DND-41 (cell line): ENCODE data around the gene RAMACL.

ENCODE experiments used
- EZH2 ChIP-seq: IDR thresholded peaks from 3 replicates; pipeline ENCODE4 v1.6.1; 2012; ENCODE audit warnings: borderline replicate concordance, low read depth, mild to moderate bottlenecking, moderate library complexity, low read length, inconsistent platforms; ENCODE audit not compliant: severe bottlenecking
- TF ChIP-seq, protein P1 (sequence below): IDR thresholded peaks from 2 replicates; pipeline ENCODE4 v1.5.1; 2012; ENCODE audit warnings: borderline replicate concordance, low read length, moderate library complexity, mild to moderate bottlenecking; ENCODE audit not compliant: poor library complexity, severe bottlenecking; ENCODE audit errors: extremely low read depth

DNA sequence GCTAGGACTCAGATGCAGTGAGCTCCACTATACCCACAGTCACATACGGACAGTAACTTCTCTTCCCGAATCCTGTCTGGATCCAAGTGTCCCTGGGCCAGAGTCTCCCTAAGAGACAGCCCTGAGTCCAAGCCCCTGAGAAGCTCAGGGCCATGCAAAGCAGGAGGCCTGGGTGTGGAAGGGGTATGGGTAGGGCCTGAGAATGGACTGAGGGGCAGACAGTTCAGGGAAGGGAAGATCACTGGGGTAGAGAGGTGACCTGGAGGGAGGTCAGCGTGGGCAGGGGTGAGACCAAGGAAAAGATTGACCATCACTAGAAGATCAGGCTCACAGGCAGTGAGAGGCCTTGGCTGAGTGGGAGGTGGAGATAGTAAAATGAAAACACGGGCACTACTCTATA lies 31.8 kb upstream of the RAMACL start:
- TF ChIP-seq, protein P1, sequence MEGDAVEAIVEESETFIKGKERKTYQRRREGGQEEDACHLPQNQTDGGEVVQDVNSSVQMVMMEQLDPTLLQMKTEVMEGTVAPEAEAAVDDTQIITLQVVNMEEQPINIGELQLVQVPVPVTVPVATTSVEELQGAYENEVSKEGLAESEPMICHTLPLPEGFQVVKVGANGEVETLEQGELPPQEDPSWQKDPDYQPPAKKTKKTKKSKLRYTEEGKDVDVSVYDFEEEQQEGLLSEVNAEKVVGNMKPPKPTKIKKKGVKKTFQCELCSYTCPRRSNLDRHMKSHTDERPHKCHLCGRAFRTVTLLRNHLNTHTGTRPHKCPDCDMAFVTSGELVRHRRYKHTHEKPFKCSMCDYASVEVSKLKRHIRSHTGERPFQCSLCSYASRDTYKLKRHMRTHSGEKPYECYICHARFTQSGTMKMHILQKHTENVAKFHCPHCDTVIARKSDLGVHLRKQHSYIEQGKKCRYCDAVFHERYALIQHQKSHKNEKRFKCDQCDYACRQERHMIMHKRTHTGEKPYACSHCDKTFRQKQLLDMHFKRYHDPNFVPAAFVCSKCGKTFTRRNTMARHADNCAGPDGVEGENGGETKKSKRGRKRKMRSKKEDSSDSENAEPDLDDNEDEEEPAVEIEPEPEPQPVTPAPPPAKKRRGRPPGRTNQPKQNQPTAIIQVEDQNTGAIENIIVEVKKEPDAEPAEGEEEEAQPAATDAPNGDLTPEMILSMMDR: no peak
- no peak for TF ChIP-seq EZH2
